GM21717 (cell line): ENCODE results near the gene AGRN.
"Not testable (repeated sequence)": the region's sequence is repeated elsewhere in the genome, so short reads cannot be mapped to it uniquely, and the experiment has no call there.

Experiments used
- ATAC-seq: cut with Tn5 transposase; IDR thresholded peaks from one replicate; pipeline ENCODE4 v1.9.1; 2021; ENCODE audit warnings: mild to moderate bottlenecking, moderate library complexity; ENCODE audit not compliant: unreplicated experiment

AGRN gene

DNA sequence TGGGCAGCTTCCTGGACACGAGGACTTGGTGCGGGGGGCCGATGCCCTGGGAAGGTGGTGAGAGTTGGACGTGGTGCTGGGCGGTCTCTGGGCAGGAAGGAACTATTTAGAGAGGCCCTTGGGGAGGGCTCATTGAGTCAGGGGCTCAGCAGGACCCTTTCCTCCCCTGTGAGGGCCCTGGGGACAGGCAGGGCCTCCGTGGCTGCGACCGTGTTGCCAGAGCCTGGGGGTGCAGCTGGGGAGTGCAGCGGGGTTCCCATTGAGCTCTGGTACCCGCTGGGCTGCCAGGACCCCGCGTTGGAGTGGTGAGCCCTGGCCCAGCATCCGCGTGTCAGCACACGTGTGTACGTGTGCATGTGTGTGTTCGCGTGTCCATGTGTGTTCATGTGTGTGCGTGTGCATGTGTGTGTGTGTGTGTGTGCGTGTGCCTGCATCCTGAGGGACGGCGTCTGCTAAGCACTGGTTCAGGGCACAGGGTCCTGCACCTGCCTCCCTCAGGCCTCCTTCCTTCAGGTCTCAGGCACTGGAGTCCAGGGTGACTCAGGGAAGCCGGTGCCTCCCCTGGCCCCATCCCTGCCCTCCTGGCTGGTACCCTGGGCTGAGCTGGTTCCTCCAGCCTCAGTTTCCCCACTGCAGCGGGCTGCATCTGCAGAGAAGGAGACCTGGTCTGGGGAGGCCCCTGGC lies 43.5 kb downstream of the AGRN start:
- no peak for ATAC-seq

DNA sequence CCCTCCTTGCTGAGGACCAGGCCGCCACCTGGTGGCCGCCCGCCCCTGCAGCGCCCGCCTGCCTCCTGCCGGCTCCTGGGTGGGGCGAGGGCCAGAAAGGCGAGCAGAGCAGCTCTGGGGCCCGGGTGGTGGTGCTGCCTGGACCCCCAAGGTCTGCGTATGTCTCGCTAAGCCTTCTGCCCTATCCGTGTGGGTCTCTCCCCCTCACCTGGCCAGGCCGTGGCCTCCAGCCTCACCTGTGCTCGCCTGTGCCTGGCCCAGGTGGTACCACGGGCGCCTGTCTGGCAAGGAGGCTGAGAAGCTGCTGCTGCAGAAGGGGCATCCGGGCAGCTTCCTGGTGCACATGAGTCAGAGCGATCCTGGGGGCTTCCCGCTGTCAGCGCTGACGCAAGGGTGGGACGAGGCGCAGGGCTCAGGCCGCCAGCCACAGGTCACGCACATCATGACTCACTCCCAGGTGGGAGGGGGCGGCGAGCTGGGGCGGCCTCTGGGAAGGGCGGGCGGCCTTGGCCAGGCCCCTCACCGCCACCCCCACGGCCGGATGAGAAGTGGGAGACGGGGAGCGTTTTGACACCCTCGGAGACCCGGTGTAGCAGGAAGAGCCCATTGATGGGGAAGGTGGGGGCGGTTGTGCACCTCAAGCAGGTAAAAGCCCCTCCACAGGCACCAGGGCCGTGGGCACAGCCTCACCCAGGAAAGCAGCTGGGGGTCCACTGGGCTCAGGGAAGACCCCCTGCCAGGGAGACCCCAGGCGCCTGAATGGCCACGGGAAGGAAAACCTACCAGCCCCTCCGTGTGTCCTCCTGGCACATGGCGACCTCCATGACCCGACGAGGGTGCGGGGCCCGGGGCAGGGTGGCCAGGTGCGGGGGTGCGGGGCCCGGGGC lies 44.3 kb downstream of the AGRN start:
- ATAC-seq = peak; percentile 50

DNA sequence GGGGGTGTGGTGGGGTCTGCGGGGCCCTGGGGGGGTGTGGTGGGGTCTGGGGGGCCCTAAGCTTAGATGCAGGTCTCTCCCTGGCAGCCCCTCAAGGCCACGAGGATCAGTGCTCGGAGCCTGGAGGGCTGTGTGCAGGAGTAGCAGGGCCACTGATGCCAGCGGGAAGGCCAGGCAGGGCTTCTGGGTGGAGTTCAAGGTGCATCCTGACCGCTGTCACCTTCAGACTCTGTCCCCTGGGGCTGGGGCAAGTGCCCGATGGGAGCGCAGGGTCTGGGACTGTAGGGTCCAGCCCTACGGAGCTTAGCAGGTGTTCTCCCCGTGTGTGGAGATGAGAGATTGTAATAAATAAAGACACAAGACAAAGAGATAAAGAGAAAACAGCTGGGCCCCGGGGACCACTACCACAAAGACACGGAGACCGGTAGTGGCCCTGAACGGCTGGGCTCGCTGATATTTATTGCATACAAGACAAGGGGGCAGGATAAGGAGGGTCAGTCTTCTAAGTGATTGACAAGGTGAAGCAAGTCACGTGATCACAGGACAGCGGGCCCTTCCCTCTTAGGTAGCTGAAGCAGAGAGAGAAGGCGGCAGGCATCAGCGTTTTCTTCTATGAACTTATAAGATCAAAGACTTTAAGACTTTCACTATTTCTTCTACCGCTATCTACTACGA lies 45.5 kb downstream of the AGRN start:
- no peak for ATAC-seq

DNA sequence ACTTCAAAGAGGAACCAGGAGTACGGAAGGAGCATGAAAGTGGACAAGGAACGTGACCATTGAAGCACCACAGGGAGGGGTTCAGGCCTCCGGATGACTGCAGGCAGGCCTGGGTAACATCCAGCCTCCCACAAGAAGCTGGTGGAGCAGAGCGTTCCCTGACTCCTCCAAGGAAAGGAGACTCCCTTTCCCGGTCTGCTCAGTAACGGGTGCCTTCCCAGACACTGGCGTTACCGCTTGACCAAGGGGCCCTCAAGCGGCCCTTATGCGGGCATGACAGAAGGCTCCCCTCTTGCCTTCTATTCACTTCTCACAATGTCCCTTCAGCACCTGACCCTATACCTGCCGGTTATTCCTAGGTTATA lies 46.0 kb downstream of the AGRN start:
- not testable (repeated sequence) for ATAC-seq

DNA sequence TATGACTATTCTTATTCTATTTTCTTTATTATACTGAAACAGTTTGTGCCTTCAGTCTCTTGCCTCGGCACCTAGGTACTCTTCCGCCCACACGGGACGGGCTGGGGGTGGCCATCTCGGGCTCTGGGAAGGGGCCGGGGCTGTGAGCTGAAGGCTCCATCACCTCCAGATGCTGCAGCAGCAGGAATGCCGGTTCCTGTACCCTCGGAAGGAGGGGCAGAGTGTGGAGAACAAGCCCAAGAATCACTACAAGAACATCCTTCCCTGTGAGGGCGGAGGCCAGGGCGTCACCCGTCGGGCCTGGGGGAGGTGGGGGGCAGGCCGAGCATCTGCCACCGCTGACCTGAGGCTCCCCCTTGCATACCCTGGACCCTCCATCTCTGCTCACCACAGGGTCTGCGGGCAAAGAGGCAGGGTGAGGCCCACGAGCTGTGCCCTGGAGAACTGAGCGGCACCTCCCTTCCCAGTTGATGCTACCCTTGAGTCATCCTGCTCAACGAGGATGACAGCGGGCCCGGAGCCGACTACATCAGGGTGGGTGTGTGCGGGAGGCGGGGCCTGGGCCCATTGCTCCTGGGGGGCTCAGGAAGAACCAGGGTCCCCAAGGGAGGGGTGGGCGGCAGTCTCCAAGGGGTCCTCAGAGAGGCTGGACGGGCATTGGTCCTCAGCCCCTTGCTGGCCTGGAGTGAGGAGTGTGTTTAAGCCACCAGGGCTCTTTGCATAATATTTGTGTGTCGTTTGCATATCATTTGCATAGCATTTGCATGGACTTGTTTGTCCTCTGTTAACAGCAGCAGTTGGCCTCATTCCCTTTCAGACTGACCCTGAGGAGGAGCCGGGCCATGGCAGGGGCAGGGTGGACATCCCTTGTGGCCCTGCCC lies 46.7 kb downstream of the AGRN start:
- no peak for ATAC-seq

DNA sequence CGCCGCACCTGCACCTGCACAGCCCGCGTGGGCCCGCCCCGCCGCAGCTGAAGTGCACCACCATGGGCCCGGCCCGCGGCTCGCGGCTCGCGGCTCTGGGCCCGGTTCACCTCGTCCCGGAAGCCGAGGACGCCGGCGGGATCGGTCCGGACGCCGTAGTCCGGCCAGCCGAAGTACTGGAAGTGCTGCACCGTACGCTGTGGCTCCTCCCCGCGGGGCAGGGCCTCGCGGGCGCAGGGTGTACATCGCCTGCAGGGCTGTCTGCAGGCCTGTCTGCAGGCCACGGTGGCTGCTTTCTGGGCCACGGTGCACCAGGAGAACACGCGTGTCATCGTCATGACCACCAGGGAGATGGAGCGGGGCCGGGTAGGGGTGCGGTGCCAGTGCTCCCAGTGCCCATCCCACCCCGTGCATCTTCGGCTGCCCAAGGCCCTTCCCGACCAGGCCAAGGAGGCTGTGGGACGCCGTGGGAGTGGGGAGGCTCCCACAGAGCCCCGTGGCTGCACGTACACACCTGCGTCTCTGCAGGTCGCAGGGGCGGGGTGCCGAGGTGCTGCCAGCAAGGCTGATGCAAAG lies 47.5 kb downstream of the AGRN start:
- ATAC-seq = no peak

DNA sequence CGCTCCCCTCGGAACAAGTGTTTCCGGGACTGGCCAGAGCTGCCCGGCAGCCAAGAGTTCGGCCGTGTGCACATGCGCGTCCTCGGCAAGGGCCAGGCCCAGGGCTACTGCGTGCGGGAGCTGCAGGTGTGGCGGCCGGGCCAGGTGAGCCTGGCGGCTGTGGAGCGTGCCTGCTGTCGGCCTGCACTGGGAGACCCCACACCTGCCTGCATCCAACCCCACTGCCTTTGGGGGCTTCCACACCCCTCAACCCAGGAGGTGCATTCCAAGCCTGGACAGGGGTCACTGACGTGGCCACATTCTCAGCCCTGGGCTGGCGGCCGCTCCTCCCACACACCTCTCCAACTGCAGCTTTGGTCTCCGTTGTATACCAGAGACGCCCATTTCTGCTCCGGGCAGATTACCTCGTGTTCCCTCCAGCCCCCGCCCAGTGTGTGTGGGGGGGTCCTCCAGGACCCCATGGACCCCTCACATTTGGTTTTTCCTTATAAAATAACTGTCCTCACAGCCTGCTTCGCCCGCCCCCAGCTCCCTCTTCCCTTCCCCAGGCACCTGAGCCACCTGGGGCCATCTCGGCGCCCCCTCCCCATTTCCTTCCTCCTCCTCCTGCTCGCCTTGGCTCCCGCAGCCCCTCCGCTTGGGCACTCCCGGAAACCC lies 48.1 kb downstream of the AGRN start:
- no peak for ATAC-seq

DNA sequence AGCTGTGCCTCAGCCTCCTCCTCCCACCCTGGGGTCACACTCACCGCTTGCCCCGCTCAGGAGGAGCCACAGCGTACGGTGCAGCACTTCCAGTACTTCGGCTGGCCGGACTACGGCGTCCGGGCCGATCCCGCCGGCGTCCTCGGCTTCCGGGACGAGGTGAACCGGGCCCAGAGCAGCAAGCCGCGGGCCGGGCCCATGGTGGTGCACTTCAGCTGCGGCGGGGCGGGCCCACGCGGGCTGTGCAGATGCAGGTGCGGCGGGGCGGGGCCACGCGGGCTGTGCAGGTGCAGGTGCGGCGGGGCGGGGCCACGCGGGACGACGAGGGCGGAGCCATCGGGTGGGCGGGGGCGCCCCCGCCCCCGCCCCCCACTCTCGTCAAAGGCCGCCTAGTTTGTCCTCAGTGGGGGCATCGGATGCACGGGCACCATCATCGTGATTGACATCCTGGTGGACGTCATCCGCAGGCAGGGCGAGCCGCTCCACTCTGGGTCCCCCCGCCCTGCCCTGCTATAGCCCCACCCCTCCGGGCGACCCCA lies 48.7 kb downstream of the AGRN start:
- no peak for ATAC-seq

DNA sequence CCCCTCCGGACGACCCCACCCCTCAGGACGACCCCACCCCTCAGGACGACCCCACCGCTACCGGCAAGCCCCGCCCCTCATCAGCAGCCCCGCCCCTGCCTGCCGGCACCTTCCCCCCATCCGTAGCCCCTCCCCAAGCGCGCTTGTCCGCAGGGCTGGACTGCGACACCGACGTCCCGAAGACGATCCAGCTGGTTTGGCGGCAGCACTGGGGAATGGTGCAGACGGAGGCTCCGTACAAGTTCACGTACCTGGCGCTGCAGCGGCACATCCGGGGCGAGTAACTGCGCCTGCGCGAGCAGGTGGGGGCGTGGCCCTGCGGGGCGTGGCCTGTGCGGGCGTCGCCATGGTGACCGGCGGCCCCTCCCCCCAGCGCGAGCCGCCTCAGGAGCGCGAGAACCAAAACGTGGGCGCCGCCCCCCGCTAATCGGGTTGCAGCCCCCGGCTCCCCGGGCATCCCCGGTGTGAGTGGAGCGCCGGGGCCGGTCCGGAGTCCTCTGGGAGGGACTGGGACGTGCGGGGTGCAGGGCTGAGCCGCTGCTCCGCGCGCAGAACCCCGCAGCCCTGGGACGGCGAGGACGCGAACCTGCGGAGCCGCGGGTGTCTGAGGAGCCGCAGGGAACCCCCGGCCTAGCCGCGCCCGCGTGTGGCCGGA lies 49.3 kb downstream of the AGRN start:
- peak; percentile 34 for ATAC-seq

DNA sequence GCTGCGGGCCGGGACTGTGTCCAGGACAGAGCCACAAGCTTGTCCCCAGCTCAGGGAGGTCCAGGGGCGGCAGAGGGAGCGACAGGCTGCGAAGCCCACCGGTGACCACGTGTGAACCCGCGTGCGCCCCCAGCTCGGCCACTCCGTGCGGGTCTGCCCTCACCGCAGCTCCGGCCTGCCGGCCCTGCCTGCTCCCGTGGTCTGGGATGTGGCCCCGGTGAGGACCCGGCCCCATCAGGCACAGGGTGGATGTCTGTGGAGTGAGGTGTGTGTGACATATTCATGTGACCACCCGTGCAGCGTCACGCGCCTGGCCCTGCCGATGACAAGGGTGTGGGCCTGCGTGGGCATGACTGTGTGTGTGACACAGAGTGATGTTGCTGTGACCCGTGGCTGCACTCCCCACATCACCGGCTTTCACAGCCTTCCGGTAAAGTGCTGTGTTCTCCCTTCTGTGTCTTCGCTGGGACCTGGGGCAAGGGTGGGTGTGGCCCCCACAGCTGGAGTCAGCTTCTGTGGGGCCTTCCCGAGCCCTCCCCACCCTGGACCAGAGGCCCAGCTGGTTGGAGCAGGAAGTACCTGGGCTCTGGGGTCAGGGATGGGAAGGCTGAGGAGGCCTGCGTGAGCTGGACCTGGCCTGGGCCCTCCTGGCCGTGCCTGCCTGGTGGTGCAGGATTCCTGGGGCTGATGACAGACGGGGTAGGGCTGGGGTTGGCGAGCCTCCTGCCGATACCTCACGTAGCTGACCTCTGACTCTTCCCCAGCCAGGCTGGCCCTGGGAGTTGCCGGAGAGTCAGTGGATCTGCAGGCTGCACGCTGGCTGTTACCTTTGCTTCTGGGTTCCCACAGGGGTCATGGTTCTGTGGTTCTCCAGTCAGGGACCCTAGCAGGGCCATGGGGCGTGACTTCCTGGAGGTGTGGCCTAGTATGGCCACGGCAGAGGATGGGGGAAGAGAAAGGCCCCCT lies 50.1 kb downstream of the AGRN start:
- ATAC-seq = no peak

DNA sequence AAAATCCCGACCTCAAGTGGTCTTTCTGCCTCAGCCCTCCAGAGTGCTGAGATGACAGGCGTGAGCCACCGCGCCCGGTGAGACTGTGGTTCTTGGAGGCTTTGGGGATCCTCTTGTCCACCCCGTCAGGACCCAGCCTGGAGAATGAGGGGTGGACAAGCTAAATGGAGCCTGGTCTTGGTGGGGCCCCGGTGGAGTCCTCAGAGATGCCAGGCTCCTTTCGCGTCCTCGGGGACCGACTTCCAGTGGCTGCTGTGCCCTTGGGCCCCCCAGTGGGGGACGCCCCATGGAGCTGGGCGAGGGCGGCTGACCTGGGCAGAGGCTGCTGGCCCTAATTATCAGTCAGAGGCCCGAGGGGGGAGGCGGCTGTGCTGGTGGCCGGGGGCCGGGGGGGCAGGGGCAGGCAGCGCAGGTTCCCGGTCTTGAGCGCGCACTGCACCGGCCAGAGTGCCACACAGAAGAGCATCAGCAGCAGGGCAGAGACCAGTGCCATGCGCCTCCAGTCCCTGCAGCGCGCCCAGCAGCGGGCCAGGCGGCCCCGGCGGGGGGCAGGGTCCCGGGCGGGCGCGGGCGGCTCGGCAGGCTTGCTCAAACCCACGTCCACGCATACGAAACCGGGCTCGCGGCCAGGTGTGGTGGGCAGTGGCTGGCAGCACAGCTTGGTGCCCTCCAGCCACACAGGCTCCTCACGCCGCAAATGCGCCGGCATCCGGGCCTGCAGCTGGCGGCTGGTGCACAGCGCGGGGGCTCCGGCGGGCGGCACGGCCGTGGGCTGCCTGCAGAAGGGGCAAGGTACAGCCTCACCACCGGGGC lies 51.8 kb downstream of the AGRN start:
- ATAC-seq = no peak

DNA sequence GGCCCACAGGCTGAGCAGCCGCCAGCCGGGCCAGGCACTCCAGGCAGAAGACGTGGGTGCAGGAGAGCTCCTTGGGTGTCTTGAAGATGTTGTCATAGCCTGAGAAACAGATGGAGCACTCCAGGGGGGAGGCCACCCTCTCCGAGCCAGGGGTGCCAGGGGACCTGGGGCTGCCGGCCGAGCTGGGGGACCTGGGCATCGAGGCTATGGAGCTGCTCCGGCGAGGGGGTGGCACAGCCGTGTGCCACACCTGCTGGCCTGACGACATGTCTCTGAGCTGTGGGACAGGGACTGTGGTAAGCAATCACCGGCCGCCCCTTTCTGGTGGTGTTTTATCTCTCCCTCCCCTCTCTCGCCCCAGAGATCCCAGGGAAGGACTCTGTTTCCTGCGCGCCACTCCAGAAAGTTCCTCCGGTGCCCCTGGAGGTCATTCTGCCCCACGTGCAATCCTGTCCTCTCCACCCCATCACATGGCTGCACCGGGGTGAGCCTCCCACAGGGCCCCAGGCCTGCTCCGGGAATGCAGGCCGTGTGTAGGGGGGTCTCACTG lies 52.5 kb downstream of the AGRN start:
- no peak for ATAC-seq

DNA sequence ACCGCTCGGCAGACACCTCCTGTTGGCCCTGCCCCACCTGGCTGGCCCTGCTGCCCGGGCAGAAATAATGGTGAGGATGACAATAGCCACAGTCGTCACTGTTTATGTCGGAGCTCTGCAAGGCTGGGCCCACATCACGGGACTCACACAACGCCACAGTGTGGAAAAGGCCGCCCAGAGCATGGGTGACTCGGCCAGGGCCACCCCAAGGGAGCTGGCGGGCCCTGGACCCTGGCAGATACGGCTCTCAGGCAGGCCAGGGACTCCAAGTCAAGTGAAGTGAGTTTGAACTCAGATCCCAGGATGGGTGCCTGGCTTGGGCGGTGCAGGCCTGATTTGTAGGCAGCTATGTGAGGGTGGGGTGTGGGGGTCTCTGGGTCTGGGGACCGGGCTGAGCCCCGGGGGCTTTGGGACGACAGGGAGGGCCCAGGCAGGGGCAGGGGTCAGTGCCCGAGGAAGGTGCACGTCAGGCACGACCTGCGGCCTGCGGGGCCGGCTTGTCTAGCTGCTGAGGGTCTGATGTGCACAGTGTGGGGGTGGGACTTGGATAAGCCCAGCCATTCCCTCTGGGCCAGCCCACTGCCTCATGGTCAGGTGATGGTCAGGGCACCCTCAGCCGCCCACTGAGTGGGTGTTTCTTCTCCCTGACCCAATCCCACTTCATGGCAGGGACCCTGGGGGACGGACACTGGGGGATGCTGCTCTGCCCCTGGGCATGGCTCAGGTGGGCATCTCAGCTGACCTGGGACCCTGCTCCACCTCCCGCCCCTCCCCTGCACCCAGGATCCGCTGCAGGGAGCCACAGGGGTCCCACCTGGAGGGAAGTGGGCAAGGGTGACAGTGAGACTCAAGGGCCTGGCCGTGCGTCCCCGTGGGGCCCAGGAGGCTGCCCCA lies 53.2 kb downstream of the AGRN start:
- ATAC-seq = no peak

DNA sequence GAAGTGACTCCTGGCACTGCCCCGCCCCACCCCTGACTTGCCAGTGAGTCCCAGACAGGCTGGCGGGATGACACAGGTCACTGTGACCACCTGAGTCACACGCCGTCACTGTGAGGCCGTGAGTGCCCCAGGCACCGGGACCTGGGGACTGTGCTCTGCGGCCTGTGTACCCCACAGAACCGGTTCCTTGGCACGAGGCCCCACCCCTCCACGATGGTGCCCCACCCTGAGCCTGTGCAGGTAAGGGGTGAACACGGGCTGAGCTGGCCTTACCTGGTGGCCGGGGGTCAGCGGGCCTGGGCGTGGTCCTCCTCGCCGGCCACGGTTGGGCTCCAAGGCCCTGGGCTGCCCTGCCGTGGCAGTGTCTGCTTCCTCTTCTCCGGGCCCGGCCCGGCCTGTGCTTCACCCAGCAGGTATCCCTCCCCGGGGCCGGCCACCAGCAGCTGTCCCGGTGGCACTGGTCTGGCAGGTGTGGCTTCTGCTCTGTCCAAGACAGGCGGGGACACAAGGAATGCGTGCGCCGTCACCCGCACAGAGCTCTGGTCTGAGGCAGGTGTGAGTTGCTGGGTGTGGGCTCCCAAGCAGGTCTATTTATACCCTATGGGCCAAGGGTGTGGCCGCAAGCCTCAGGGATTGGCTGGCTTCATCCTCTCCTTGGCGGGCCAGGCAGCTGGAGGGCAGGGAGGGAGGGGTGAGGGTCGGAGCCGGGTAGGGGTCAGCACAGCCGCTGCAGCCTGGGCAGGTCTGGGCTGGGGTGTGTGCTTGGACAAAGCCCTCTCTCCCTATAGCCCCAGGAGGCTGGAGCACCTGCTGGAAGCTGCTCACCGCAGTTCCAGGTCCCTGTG lies 54.0 kb downstream of the AGRN start, which contains the start of gene RNF223:
Gene RNF223, minus strand, starts transcription at position 564 of the 845 bp plus-strand sequence. CDS start 1,740 bp downstream, outside the sequence.
- ATAC-seq = no peak

DNA sequence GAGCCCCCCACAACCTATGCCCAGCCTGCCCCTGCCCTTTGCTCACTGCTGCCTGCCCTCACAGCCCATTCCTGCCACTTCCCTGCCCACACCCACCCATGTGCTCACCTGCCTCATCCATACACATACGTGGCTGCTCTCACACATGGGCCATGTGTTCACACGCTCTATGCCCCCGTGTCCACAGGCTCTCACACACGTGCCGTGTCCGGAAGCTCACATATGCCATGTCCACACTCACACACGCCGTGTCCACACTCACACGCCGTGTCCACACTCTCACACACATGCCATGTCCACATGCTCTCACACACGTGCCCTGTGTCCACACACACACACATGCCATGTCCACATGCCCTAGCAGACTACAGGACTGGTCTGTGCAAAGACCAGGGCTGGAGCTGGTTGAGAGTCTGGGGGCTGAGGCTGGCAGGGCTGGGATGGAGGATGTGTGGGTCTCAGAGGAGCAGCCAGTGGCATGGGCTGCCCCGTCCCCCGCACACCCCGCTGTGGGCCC lies 54.8 kb downstream of the AGRN start:
- ATAC-seq = no peak
